GM12873 (cell line): Measurements from ENCODE around the gene ACTN4.

Experiments
- TF ChIP-seq, protein P1 (sequence below): IDR thresholded peaks from 2 replicates; pipeline ENCODE4 v1.5.1; 2012; ENCODE audit warnings: low read depth, mild to moderate bottlenecking, moderate library complexity, low read length, control low read depth; ENCODE audit not compliant: insufficient read depth; ENCODE audit errors: missing control alignments

Gene ACTN4

DNA sequence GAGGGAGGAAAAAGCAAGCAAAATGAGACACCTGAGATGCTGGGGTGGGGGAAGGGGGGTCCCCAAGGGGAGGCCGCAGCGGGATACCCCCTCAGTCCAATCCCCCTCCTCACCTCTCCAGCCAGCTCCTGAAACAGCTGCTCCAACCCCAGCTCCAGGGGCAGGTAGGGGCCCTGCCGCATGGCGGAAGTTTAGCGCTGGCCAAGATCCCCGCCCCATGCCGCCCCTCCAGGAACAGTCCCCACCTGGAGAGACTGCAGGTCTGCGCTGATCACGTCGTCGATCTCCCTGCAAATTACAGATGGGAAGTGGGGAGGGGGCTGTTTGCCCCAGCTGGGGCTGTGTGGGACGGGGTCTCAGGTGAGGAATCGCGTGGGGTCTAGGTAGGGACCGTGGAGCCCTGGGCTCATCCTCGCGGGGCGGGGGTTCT is 87.8 kb downstream of the ACTN4 start:
- TF ChIP-seq, protein P1, sequence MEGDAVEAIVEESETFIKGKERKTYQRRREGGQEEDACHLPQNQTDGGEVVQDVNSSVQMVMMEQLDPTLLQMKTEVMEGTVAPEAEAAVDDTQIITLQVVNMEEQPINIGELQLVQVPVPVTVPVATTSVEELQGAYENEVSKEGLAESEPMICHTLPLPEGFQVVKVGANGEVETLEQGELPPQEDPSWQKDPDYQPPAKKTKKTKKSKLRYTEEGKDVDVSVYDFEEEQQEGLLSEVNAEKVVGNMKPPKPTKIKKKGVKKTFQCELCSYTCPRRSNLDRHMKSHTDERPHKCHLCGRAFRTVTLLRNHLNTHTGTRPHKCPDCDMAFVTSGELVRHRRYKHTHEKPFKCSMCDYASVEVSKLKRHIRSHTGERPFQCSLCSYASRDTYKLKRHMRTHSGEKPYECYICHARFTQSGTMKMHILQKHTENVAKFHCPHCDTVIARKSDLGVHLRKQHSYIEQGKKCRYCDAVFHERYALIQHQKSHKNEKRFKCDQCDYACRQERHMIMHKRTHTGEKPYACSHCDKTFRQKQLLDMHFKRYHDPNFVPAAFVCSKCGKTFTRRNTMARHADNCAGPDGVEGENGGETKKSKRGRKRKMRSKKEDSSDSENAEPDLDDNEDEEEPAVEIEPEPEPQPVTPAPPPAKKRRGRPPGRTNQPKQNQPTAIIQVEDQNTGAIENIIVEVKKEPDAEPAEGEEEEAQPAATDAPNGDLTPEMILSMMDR: no peak

DNA sequence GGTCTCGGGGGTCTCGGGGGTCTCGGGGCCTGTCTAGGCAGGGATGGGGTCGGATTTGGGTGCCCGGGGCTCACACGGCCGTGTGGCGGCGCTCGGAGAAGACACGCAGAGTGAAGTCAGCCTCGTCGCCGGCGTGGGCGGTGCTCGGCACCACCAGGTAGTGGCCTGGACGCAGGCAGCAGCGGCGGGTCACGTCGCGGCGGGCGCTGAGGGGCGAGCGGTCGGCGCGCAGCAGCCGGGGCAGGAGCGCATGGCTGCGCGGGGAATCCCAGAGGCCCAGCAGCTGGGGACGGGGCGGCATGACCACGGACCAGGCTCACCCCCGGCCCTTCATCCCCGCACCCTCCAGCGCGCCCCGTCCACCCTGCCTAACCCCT is 88.6 kb downstream of the ACTN4 start:
- TF ChIP-seq, protein P1: no peak

DNA sequence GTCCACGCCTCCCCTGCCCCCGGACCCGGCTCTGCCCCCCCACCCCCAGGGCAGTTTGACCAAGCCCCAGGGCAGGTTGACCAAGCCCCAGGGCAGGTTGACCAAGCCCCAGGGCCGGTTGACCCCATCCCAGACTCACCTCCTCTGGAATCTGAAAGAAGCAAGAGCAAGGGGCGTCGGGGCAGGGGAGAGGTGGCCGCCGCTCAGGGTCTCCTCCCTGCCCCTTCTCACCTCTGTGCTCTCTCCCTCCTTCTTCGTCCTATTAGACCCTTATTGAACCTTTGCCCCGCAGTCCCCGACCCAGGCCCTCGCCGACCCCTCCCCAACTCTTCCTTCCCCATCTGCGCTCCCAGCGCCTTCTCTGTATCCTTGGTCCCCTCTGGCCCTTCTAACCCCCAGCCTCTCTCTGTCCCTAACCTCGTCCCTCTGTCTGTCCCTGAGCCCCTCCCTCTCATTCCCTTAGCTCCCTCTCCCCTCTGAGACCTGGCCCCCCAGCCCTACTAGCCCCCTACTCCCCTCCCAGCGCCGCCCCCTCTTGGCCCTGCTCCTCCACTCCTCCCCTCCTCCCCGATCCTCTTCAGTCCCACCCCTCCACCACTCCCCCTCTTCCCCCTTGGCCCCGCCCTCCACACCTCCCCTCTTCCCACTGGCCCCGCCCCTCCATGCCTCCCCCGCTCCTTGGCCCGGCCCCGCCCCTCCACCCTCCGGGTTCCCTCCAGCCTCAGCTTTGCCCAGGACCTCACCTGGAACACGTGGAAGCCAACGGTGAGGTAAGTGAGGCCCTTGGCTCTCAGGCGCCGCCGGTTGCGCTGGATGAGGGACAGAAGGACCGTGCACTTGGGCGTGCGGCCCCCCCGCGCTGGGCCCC is 89.2 kb downstream of the ACTN4 start:
- TF ChIP-seq, protein P1: no peak

DNA sequence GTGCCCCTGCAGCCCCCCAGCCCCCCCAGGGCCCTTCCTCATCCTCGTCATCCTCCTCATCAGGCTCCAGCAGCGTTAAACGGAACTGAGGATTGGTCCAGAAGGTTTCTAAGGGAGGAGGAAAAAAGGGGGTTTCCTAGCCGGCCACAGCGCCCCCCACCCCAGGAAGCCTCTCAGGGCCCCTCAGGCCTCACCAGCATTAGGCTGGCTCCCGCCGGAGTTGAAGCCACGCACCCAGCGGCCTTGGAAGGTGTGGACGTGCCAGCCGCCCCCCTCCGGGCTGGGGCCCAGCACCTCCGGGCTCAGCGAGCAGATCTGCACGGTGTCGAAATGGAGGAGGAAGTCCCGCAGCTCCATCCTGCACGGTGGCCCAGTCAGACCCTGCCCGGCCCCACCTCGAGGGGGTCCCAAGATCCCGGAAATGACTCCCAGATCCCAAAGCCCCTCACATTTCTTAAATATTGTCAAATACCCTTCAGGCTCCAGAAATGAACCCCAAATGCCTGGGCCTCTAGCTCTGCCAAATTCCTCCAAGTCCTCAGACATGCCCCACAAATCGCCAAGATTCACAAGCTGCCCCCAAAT is 89.9 kb downstream of the ACTN4 start:
- TF ChIP-seq, protein P1: no peak

DNA sequence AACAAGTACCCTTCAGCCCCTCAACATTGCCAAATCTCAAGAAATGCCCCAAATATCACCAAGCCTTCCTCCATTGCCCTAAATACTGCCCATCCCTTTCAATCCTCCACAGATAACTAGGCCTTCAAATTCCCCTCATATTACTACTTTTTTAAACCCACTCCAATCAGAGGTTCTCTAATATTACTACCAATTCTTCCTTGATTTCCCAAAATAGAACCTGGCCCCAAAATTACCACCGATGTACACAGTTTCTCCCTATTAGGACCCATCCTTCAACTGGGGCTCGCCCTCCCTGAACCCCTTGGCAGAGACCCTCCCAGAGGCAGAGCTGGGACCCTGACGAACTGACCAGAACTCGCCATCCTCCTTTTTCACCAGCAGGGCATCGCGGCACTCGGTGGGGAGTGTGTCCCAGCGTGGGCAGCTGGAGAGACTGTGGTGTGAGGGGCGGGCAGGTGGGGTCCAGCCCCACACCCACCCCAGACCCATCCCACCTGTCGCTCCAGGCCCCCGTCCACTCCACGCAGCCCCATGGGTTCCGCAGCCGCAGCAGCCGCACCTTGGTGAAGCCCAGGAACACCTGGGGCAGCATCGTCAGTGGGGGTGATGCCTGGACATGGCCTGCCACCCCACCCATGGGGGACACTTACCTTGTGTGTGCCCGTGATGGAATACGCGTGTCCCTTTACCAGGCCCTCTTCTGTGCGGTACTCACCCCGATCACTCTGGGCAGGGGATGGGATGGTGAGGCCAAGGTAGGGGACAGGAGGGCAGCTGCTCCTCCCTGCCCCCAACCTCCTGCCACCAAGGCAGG is 90.7 kb downstream of the ACTN4 start:
- TF ChIP-seq, protein P1: no peak

DNA sequence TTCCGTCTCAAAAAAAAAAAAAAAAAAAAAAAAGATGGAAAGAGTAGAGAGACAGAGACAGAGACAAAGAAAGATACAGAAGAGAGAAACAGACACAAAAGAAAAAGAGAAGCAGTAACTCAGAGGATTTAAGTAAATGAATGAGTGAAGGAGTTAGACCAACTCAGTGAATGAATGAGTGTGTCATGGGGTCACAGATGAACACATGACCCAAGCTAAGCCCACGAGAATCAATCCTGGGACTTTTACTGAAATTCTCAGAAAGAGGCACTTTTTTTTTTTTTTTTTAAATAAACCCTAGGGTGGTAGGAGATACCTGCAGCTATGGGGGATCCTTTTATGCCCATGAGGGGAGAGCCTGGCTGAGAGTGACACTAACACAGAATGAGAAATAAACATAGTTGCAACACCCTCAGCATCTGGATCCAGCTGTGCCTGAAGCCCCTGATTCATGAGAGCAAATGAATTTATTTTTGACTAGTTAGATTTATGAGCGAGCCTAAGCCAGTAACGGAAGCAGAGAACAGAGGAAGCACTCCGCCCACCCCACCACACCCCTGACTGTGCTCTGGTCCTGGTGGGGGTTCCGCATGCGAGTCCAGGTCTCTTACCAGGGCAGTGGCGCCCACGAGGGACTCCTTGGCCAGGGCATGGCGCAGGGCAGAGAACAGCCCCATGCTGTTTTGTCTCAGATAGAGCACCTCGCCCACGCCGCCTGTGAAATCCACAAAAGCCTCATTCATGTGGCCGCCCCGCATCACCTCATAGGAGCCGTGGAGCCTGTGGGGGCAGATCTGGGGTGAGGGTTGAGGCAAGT is 92.2 kb downstream of the ACTN4 start:
- TF ChIP-seq, protein P1: no peak

DNA sequence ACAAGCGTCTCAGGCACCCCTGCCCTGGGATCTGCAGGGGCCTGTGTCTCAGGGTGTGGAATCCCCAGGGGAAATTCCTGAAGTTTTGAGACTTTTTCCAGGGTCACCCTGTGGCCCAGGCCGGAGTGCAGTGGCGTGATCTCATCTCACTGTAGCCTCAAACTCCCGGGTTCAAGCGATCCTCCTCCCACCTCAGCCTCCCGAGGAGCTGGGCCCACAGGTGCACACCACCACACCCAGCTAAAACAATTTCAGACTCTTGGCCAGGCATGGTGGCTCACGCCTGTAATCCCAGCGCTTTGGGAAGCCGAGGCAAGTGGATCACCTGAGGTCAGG is 92.8 kb downstream of the ACTN4 start:
- TF ChIP-seq, protein P1: no peak
